Neural cell (in vitro differentiated cells): ENCODE measurements around the gene PGBD5. TPM values are rescaled to one million over a fixed set of nuclear protein-coding genes. Genes with fewer than 3 reads are reported as not detected.

ENCODE experiments used
- H2AFZ ChIP-seq: fragments of 200-600, 300-800 bp; sonication (generic), shearing (Covaris generic); 2 replicates; pipeline ENCODE4 v1.6.0; 2014; ENCODE audit warnings: low read depth, mild to moderate bottlenecking, antibody characterized with exemption, low read length, moderate library complexity
- H3F3A ChIP-seq: fragments of 200-600 bp; shearing (Covaris generic); 2 replicates; pipeline ENCODE4 v1.6.1; 2016; ENCODE audit warnings: mild to moderate bottlenecking, moderate library complexity, mixed read lengths, antibody characterized with exemption, low read length; ENCODE audit not compliant: insufficient read depth, poor library complexity, severe bottlenecking
- H3K27ac ChIP-seq: fragments of 200-600, 300-800 bp; sonication (generic), shearing (Covaris generic); 2 replicates; pipeline ENCODE4 v1.5.1; 2014; ENCODE audit warnings: mild to moderate bottlenecking, low read length, moderate library complexity
- H3K27me3 ChIP-seq: fragments of 300-800, 200-600 bp; sonication (generic), shearing (Covaris generic); 2 replicates; pipeline ENCODE4 v1.6.0; 2014; ENCODE audit warnings: mild to moderate bottlenecking, low read depth, low read length, moderate library complexity; ENCODE audit not compliant: insufficient read depth
- H3K36me3 ChIP-seq: fragments of 300-800, 200-600 bp; sonication (generic), shearing (Covaris generic); 2 replicates; pipeline ENCODE4 v1.5.1; 2014; ENCODE audit warnings: mild to moderate bottlenecking, antibody characterized with exemption, low read length, moderate library complexity; ENCODE audit not compliant: insufficient read depth
- H3K4me2 ChIP-seq: fragments of 300-800, 200-600 bp; sonication (generic), shearing (Covaris generic); 2 replicates; pipeline ENCODE4 v1.6.0; 2014; ENCODE audit warnings: mild to moderate bottlenecking, low read length
- H3K4me3 ChIP-seq: fragments of 300-800, 200-600 bp; sonication (generic), shearing (Covaris generic); 2 replicates; pipeline ENCODE4 v1.5.1; 2014; ENCODE audit warnings: mild to moderate bottlenecking, low read length, moderate library complexity
- H3K79me2 ChIP-seq: fragments of 200-600 bp; shearing (Covaris generic); replicated peaks from 2 replicates; pipeline ENCODE4 v1.6.0; 2014; ENCODE audit warnings: mild to moderate bottlenecking, low read length, moderate library complexity; ENCODE audit not compliant: insufficient read depth
- H3K9ac ChIP-seq: fragments of 300-800, 200-600 bp; sonication (generic), shearing (Covaris generic); 2 replicates; pipeline ENCODE4 v1.6.1; 2016; ENCODE audit warnings: mild to moderate bottlenecking, low read length, mixed read lengths
- H3K9me2 ChIP-seq: fragments of 200-600 bp; shearing (Covaris generic); 2 replicates; pipeline ENCODE4 v1.6.1; 2016; ENCODE audit warnings: mild to moderate bottlenecking, low read length, mixed read lengths; ENCODE audit not compliant: insufficient read depth
- H3K9me3 ChIP-seq: fragments of 200-600, 300-800 bp; sonication (generic), shearing (Covaris generic); 2 replicates; pipeline ENCODE4 v1.6.1; 2016; ENCODE audit warnings: mild to moderate bottlenecking, mixed run types, low read length, moderate library complexity, mixed read lengths
- H4K20me1 ChIP-seq: fragments of 200-600 bp; shearing (Covaris generic); 2 replicates; pipeline ENCODE4 v1.6.1; 2016; ENCODE audit warnings: mild to moderate bottlenecking, mixed run types; ENCODE audit not compliant: insufficient read depth
- CTCF ChIP-seq: fragments of 450-650 bp; IDR thresholded peaks from 2 replicates; pipeline ENCODE4 v1.5.1; 2014; ENCODE audit warnings: antibody characterized with exemption, mild to moderate bottlenecking, moderate library complexity; ENCODE audit not compliant: poor library complexity, severe bottlenecking
- EP300 ChIP-seq: fragments of 450-650 bp; conservative IDR thresholded peaks from 2 replicates; pipeline ENCODE4 v1.6.1; 2014; ENCODE audit warnings: antibody characterized with exemption, mild to moderate bottlenecking, moderate library complexity; ENCODE audit not compliant: poor library complexity, severe bottlenecking
- EZH2 ChIP-seq: fragments of 200-600, 300-800 bp; shearing (Covaris generic), sonication (generic); IDR thresholded peaks from 2 replicates; pipeline ENCODE4 v1.6.1; 2014; ENCODE audit warnings: antibody characterized with exemption, low read length, borderline replicate concordance, mild to moderate bottlenecking; ENCODE audit not compliant: insufficient read depth, poor library complexity, severe bottlenecking
- MXI1 ChIP-seq: fragments of 450-650 bp; conservative IDR thresholded peaks from 2 replicates; pipeline ENCODE4 v1.6.1; 2014; ENCODE audit warnings: antibody characterized with exemption, mild to moderate bottlenecking; ENCODE audit not compliant: poor library complexity, severe bottlenecking
- POLR2AphosphoS5 ChIP-seq: IDR thresholded peaks from 2 replicates; pipeline ENCODE4 v1.6.1; 2012
- RAD21 ChIP-seq: fragments of 450-650 bp; conservative IDR thresholded peaks from 2 replicates; pipeline ENCODE4 v1.6.1; 2014; ENCODE audit warnings: antibody characterized with exemption, mild to moderate bottlenecking, moderate library complexity
- SMC3 ChIP-seq: fragments of 450-650 bp; conservative IDR thresholded peaks from 2 replicates; pipeline ENCODE4 v1.6.1; 2014; ENCODE audit warnings: antibody characterized with exemption, mild to moderate bottlenecking, moderate library complexity; ENCODE audit not compliant: poor library complexity
- TAF1 ChIP-seq: IDR thresholded peaks from 2 replicates; pipeline ENCODE4 v1.6.1; 2012; ENCODE audit warnings: low read depth
- polyA plus RNA-seq: library from polyadenylated mRNA; depleted of rRNA; stranded (reverse); fragments of >200 nt; gene quantifications from 2 replicates; pipeline ENCODE4 v1.2.3, GENCODE V29; 2014
- TF ChIP-seq, protein P1 (sequence below): IDR thresholded peaks from 2 replicates; pipeline ENCODE4 v1.6.1; 2012; ENCODE audit warnings: borderline replicate concordance

The PGBD5 gene
- polyA plus RNA-seq, 1 donor from 2014 or later = 16.3 TPM

DNA sequence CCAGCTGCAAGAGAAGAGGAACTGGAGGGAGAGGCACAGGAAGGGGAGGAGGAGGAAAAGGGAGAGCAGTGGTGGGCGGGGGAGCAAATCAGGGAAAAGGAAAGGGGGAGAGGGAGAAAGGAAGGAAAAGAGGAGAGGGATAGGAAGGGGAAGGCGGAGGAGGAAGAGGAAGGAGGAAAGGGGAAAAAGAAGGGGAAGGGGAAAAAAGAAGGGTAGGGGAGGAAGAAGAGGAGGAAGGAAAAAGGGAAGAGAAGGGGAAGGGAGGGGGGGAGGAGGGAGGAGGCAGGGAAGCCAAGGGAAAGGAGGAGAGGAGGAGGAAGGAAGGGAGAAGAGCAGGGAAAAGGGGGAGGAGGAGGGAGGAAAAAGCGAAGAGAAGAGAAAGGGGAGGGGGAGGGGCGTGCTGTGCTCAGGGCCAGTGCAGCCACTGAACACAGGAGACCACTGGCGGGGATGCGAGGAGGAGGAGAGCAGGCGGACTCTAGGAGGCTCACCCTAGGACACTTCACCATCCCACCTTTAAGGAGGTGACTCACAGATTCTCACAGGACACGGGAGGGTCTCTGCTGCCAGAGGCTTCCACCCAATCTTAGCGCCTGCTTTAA, 33.1 kb downstream of the PGBD5 start:
- Histone ChIP-seq H3K9me3 (no peaks in the 10 kb centered on the region), H3K27me3 (no peaks in the 10 kb centered on the region), H3F3A (no peaks in the 10 kb centered on the region), H2AFZ (no peak overlapping the region), H3K4me3 (no peak overlapping the region), H3K9me2 (no peaks in the 10 kb centered on the region), H3K4me2 (no peak overlapping the region), H3K36me3 (no peaks in the 10 kb centered on the region), H3K27ac (no peak overlapping the region), H3K79me2 (no peaks in the 10 kb centered on the region), H3K9ac (no peak overlapping the region), H4K20me1 (no peaks in the 10 kb centered on the region)
- TF ChIP-seq EP300 = no peak

DNA sequence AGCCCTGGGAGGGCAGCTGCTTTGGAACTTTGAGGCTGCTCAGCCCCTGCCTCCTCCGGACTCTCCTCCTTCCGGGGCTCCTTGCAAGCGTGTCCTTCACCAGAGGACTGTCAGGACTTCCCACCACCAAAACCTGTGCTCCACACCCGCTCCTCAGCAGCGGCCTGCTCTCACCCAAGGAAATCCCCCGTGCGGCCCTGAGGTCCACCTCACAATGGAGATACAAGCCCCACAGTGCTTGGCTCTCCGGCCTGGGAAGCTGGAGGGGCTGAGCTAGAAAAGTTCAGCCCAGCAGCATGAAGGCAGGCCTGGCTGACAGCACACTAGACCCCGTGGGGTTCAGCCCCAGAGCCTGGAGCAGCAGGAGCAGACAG, 33.6 kb downstream of the PGBD5 start:
- Histone ChIP-seq H3F3A (no peaks in the 10 kb centered on the region), H3K9ac (no peak overlapping the region), H3K36me3 (no peaks in the 10 kb centered on the region), H3K79me2 (no peaks in the 10 kb centered on the region), H3K4me3 (no peak overlapping the region), H2AFZ (no peak overlapping the region), H4K20me1 (no peaks in the 10 kb centered on the region), H3K9me3 (no peaks in the 10 kb centered on the region), H3K27me3 (no peaks in the 10 kb centered on the region), H3K4me2 (no peak overlapping the region), H3K9me2 (no peaks in the 10 kb centered on the region), H3K27ac (no peak overlapping the region)
- TF ChIP-seq SMC3 (no peak), CTCF (no peak), TAF1 (no peak), RAD21 (no peak), EP300 (no peak), MXI1 (no peak), POLR2AphosphoS5 (no peak), EZH2 (no peak)
- TF ChIP-seq, protein P1, sequence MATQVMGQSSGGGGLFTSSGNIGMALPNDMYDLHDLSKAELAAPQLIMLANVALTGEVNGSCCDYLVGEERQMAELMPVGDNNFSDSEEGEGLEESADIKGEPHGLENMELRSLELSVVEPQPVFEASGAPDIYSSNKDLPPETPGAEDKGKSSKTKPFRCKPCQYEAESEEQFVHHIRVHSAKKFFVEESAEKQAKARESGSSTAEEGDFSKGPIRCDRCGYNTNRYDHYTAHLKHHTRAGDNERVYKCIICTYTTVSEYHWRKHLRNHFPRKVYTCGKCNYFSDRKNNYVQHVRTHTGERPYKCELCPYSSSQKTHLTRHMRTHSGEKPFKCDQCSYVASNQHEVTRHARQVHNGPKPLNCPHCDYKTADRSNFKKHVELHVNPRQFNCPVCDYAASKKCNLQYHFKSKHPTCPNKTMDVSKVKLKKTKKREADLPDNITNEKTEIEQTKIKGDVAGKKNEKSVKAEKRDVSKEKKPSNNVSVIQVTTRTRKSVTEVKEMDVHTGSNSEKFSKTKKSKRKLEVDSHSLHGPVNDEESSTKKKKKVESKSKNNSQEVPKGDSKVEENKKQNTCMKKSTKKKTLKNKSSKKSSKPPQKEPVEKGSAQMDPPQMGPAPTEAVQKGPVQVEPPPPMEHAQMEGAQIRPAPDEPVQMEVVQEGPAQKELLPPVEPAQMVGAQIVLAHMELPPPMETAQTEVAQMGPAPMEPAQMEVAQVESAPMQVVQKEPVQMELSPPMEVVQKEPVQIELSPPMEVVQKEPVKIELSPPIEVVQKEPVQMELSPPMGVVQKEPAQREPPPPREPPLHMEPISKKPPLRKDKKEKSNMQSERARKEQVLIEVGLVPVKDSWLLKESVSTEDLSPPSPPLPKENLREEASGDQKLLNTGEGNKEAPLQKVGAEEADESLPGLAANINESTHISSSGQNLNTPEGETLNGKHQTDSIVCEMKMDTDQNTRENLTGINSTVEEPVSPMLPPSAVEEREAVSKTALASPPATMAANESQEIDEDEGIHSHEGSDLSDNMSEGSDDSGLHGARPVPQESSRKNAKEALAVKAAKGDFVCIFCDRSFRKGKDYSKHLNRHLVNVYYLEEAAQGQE = no peak
